Adrenal gland (tissue), 5 donors: ENCODE results near the gene CFAP410.

ENCODE experiments used
- POLR2A ChIP-seq, 2 donors: fragments of 450-650 bp; IDR thresholded peaks; one replicate each; pipeline ENCODE4 v1.6.1; 2017; ENCODE audit warnings: antibody characterized with exemption in 2 of 2, mild to moderate bottlenecking in 2 of 2, moderate library complexity in 1 of 2
- TF ChIP-seq, protein P1 (sequence below), 6 experiments: fragments of 450-650 bp in 4 of 6; fragments of 200-600 bp in 2 of 6; sonication (generic) in 1 of 6; IDR thresholded peaks; 1 replicate in 5 of 6; 2 replicates in 1 of 6; pipeline versions ENCODE4 v1.5.1 to v1.8.0; 2016 to 2021; ENCODE audit warnings: antibody characterized with exemption in 6 of 6, mild to moderate bottlenecking in 2 of 6, moderate library complexity in 1 of 6
- donor health status: DM: no; HTN: no; CAD: no.

- TF ChIP-seq POLR2A (IDR thresholded peaks at IDR 0.05), result no peak
- TF ChIP-seq, protein P1, sequence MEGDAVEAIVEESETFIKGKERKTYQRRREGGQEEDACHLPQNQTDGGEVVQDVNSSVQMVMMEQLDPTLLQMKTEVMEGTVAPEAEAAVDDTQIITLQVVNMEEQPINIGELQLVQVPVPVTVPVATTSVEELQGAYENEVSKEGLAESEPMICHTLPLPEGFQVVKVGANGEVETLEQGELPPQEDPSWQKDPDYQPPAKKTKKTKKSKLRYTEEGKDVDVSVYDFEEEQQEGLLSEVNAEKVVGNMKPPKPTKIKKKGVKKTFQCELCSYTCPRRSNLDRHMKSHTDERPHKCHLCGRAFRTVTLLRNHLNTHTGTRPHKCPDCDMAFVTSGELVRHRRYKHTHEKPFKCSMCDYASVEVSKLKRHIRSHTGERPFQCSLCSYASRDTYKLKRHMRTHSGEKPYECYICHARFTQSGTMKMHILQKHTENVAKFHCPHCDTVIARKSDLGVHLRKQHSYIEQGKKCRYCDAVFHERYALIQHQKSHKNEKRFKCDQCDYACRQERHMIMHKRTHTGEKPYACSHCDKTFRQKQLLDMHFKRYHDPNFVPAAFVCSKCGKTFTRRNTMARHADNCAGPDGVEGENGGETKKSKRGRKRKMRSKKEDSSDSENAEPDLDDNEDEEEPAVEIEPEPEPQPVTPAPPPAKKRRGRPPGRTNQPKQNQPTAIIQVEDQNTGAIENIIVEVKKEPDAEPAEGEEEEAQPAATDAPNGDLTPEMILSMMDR (IDR thresholded peaks at IDR 0.05), result no peak
These were observed 15.6 kb downstream of the CFAP410 start for GRCh38 chr21:44323591-44323990.
